GM21381 (cell line): ENCODE results near the gene EMILIN2.
"Not testable (repeated sequence)": the region's sequence is repeated elsewhere in the genome, so short reads cannot be mapped to it uniquely, and the experiment has no call there.

Experiments used
- ATAC-seq: cut with Tn5 transposase; IDR thresholded peaks from one replicate; pipeline ENCODE4 v1.9.1; 2021; ENCODE audit warnings: mild to moderate bottlenecking, moderate library complexity; ENCODE audit not compliant: unreplicated experiment

EMILIN2 gene

GRCh38 chr18:2913398-2914005 lies 66.7 kb downstream of the EMILIN2 start:
- ATAC-seq: no peak

- no peak for ATAC-seq
These were observed 67.5 kb downstream of the EMILIN2 start for GRCh38 chr18:2914185-2914880.

- ATAC-seq: no peak
These were observed 68.1 kb downstream of the EMILIN2 start for GRCh38 chr18:2914881-2915240.

- not testable (repeated sequence) for ATAC-seq
These were observed 68.7 kb downstream of the EMILIN2 start for GRCh38 chr18:2915486-2915885.

- ATAC-seq: no peak
These were observed 69.4 kb downstream of the EMILIN2 start for GRCh38 chr18:2916184-2916583.

GRCh38 chr18:2917259-2918047 lies 70.6 kb downstream of the EMILIN2 start:
- ATAC-seq: no peak

- no peak for ATAC-seq
These were observed 72.2 kb downstream of the EMILIN2 start for GRCh38 chr18:2918761-2919550.

- no peak for ATAC-seq
These were observed 72.8 kb downstream of the EMILIN2 start for GRCh38 chr18:2919600-2919999.

GRCh38 chr18:2920027-2920426 lies 73.2 kb downstream of the EMILIN2 start:
- ATAC-seq: no peak

GRCh38 chr18:2920546-2921343 lies 73.9 kb downstream of the EMILIN2 start:
- ATAC-seq: no peak

GRCh38 chr18:2921778-2922177 lies 75.0 kb downstream of the EMILIN2 start:
- ATAC-seq: no peak

GRCh38 chr18:2923464-2923863 lies 76.7 kb downstream of the EMILIN2 start:
- no peak for ATAC-seq

- ATAC-seq: no peak
These were observed 78.1 kb downstream of the EMILIN2 start for GRCh38 chr18:2924920-2925319.

GRCh38 chr18:2926528-2926927 lies 79.7 kb downstream of the EMILIN2 start:
- no peak for ATAC-seq

- no peak for ATAC-seq
These were observed 80.9 kb downstream of the EMILIN2 start for GRCh38 chr18:2927745-2928144.

- no peak for ATAC-seq
These were observed 85.7 kb downstream of the EMILIN2 start for GRCh38 chr18:2932247-2933181.

GRCh38 chr18:2933995-2934394 lies 87.2 kb downstream of the EMILIN2 start:
- no peak for ATAC-seq

- ATAC-seq: no peak
These were observed 88.8 kb downstream of the EMILIN2 start for GRCh38 chr18:2935438-2936192.

GRCh38 chr18:2939317-2939716 lies 92.5 kb downstream of the EMILIN2 start:
- no peak for ATAC-seq
